ENCODE results near the gene BAZ2B. TPM values are rescaled to one million over a fixed set of nuclear protein-coding genes. Genes with fewer than 3 reads are reported as not detected.

Gene BAZ2B
- total RNA-seq, 2 donors from 2014 or later = 53.1 to 64.1 TPM

GRCh38 chr2:159300586-159300985 is 315.8 kb downstream of the BAZ2B start:
- no peaks in the 10 kb centered on the region for H3K27me3 ChIP-seq (ENCODE audit: control insufficient read depth, insufficient read depth, low read length, poor library complexity, severe bottlenecking)
- no peak overlapping the region for H3K9ac ChIP-seq (ENCODE audit: extremely low read depth, low read length, poor library complexity, severe bottlenecking)
- no peaks in the 10 kb centered on the region for H3K4me1 ChIP-seq (ENCODE audit: control insufficient read depth, insufficient read depth, low read length)
- H3K4me1 Mint-ChIP-seq = no peaks in the 10 kb centered on the region
- no peak overlapping the region for H3K27ac ChIP-seq (ENCODE audit: low read depth, low read length)
- no peak overlapping the region for H3K27ac Mint-ChIP-seq
- H3K9me3 ChIP-seq (ENCODE audit: control insufficient read depth, low read length) = peaks cover 14% of the 10 kb centered on the region
- H3K36me3 ChIP-seq (ENCODE audit: control insufficient read depth, insufficient read depth, low read length) = no peaks in the 10 kb centered on the region
- no peak for DNase-seq
- H3K36me3 Mint-ChIP-seq (ENCODE audit: low read depth) = no peaks in the 10 kb centered on the region
- no peak for TF ChIP-seq CTCF (conservative IDR thresholded peaks at IDR 0.05)
- H3K4me3 ChIP-seq (ENCODE audit: low read length) = no peak overlapping the region
- WGBS, 2 experiments (ENCODE audit: insufficient coverage in 1 of 2, insufficient read length in 1 of 2) = 90% methylated on average over 3 of the region's 3 CpGs; no CpG with 5 or more reads in 1 of the 2 experiments
- no peak overlapping the region for H3K4me3 Mint-ChIP-seq
- H3K27me3 Mint-ChIP-seq (ENCODE audit: insufficient read depth) = no peaks in the 10 kb centered on the region
- H3K9me3 Mint-ChIP-seq = peaks cover 1% of the 10 kb centered on the region

- no peak overlapping the region for H3K27ac Mint-ChIP-seq
- DNase-seq = no peak
- no peaks in the 10 kb centered on the region for H3K4me1 Mint-ChIP-seq
- no peak for TF ChIP-seq CTCF (conservative IDR thresholded peaks at IDR 0.05)
- Histone ChIP-seq H3K4me1 (ENCODE audit: control insufficient read depth, insufficient read depth, low read length) (no peaks in the 10 kb centered on the region), H3K4me3 (ENCODE audit: low read length) (no peak overlapping the region), H3K27me3 (ENCODE audit: control insufficient read depth, insufficient read depth, low read length, poor library complexity, severe bottlenecking) (no peaks in the 10 kb centered on the region), H3K36me3 (ENCODE audit: control insufficient read depth, insufficient read depth, low read length) (no peaks in the 10 kb centered on the region), H3K9me3 (ENCODE audit: control insufficient read depth, low read length) (peaks cover 14% of the 10 kb centered on the region), H3K27ac (ENCODE audit: low read depth, low read length) (no peak overlapping the region), H3K9ac (ENCODE audit: extremely low read depth, low read length, poor library complexity, severe bottlenecking) (no peak overlapping the region)
- no peaks in the 10 kb centered on the region for H3K27me3 Mint-ChIP-seq (ENCODE audit: insufficient read depth)
- no peaks in the 10 kb centered on the region for H3K36me3 Mint-ChIP-seq (ENCODE audit: low read depth)
- no peak overlapping the region for H3K4me3 Mint-ChIP-seq
- peaks cover 1% of the 10 kb centered on the region for H3K9me3 Mint-ChIP-seq
These were observed 317.4 kb downstream of the BAZ2B start for GRCh38 chr2:159298967-159299366.

- Histone ChIP-seq H3K9me3 (ENCODE audit: control insufficient read depth, low read length) (peaks cover 14% of the 10 kb centered on the region), H3K4me3 (ENCODE audit: low read length) (no peak overlapping the region), H3K36me3 (ENCODE audit: control insufficient read depth, insufficient read depth, low read length) (no peaks in the 10 kb centered on the region), H3K4me1 (ENCODE audit: control insufficient read depth, insufficient read depth, low read length) (no peaks in the 10 kb centered on the region), H3K9ac (ENCODE audit: extremely low read depth, low read length, poor library complexity, severe bottlenecking) (no peak overlapping the region), H3K27ac (ENCODE audit: low read depth, low read length) (no peak overlapping the region), H3K27me3 (ENCODE audit: control insufficient read depth, insufficient read depth, low read length, poor library complexity, severe bottlenecking) (no peaks in the 10 kb centered on the region)
- no peak for DNase-seq
- H3K4me1 Mint-ChIP-seq = no peaks in the 10 kb centered on the region
- H3K4me3 Mint-ChIP-seq = no peak overlapping the region
- H3K27ac Mint-ChIP-seq = no peak overlapping the region
- H3K27me3 Mint-ChIP-seq (ENCODE audit: insufficient read depth) = no peaks in the 10 kb centered on the region
- H3K36me3 Mint-ChIP-seq (ENCODE audit: low read depth) = no peaks in the 10 kb centered on the region
- 90 to 93% methylated on average over 3 to 5 of the region's 5 CpGs for WGBS, 2 experiments (ENCODE audit: insufficient coverage in 1 of 2, insufficient read length in 1 of 2)
- TF ChIP-seq CTCF (conservative IDR thresholded peaks at IDR 0.05) = peak; percentile 37
- peaks cover 1% of the 10 kb centered on the region for H3K9me3 Mint-ChIP-seq
These were observed 319.2 kb downstream of the BAZ2B start for GRCh38 chr2:159297042-159297707.
